ENCODE data around the gene C11orf24. TPM values are rescaled to one million over a fixed set of nuclear protein-coding genes. Genes with fewer than 3 reads are reported as not detected.
A peak's percentile ranks its signal among the peaks of the same experiment; 100 is the strongest.

Gene C11orf24
- total RNA-seq, 1 experiment from 2014 or later, result 37.8 TPM

GRCh38 chr11:68314203-68315170 is 42.7 kb upstream of the C11orf24 start:
- peak overlapping the region; percentile 69 to 95 for H3K4me3 ChIP-seq (replicated peaks in 1 of 2; ENCODE audit: low read depth in 1 of 2, low read length in 2 of 2)
- BruUV-seq (replicated peaks), result TSS peak; percentile 89
- H3K4me1 ChIP-seq (ENCODE audit: control insufficient read depth in 1 of 2, insufficient read depth in 2 of 2, low read length in 2 of 2), result peaks cover 39 to 62% of the 10 kb centered on the region in 2 experiments
- no peaks in the 10 kb centered on the region for H3K9me2 ChIP-seq (ENCODE audit: insufficient read depth)
- no peaks in the 10 kb centered on the region for H3K9me3 ChIP-seq (ENCODE audit: control insufficient read depth in 1 of 2, insufficient read depth in 1 of 2, low read depth in 1 of 2, low read length in 2 of 2)
- no peaks in the 10 kb centered on the region for H3K27me3 ChIP-seq (ENCODE audit: insufficient read depth, low read length)
- POLR2A ChIA-PET, result interaction anchor here (1.0 to 1.3 kb wide), 2 partner anchors 28 to 42 kb away, joined by 4 read pairs; partner anchors contain the start of gene C11orf24
- H3K9ac ChIP-seq (ENCODE audit: low read length), result peak overlapping the region; percentile 92
- intact Hi-C loops (cut with micrococcal nuclease), result loop anchor here (10.0 kb wide), 1 partner anchor 70 kb away; no protein-coding TSS in a partner anchor
- RAD21 ChIA-PET (ENCODE audit: low non-redundant PET in 1 of 2, low total read pairs in 2 of 2, uncharacterized antibody in 2 of 2, unreplicated experiment in 2 of 2), result no interaction called here
- ATAC-seq (peak; percentile 54), DNase-seq (ENCODE audit: low read depth, low spot score) (peak; percentile 26)
- peak overlapping the region; percentile 86 for H3K4me2 ChIP-seq (ENCODE audit: low read length)
- H4K20me1 ChIP-seq (ENCODE audit: insufficient read depth), result no peaks in the 10 kb centered on the region
- no peak overlapping the region for H2AFZ ChIP-seq (ENCODE audit: low read depth, low read length, poor library complexity, severe bottlenecking)
- H3K36me3 ChIP-seq (ENCODE audit: control insufficient read depth in 1 of 2, insufficient read depth in 2 of 2, low read length in 2 of 2), result no peaks in the 10 kb centered on the region
- peaks cover 65% of the 10 kb centered on the region for H3K79me2 ChIP-seq (ENCODE audit: insufficient read depth, low read length)
- CTCF ChIA-PET, result interaction anchor here (2.1 kb wide), 1 partner anchor 16 kb away, joined by 6 read pairs; no protein-coding TSS in a partner anchor
- peak overlapping the region; percentile 93 for H3K27ac ChIP-seq (ENCODE audit: low read depth, low read length)
- TF ChIP-seq SRF (IDR thresholded peaks at IDR 0.05; ENCODE audit: low read depth) (no peak), RAD21 (IDR thresholded peaks at IDR 0.05; ENCODE audit: low read depth) (no peak), EZH2phosphoT487 (IDR thresholded peaks at IDR 0.05; ENCODE audit: borderline replicate concordance) (no peak), ATF3 (IDR thresholded peaks at IDR 0.05) (no peak), EGR1 (IDR thresholded peaks at IDR 0.05; ENCODE audit: low read depth) (no peak), YY1 (IDR thresholded peaks at IDR 0.05; ENCODE audit: extremely low read depth, insufficient replicate concordance, low read depth, low read length) (no peak), ZBTB33 (IDR thresholded peaks at IDR 0.05; ENCODE audit: extremely low read depth, insufficient replicate concordance, low read length) (no peak), POLR2AphosphoS5 (IDR thresholded peaks at IDR 0.05; ENCODE audit: low read depth, low read length) (peak; percentile 41; the same call in 1 of the 2 replicates), TCF7L2 (IDR thresholded peaks at IDR 0.05; ENCODE audit: borderline replicate concordance, extremely low read depth, insufficient read depth, insufficient read length) (no peak), ZFX (IDR thresholded peaks at IDR 0.05) (0 out of 2 replicates have a peak, but pooled peaks have one; percentile 28), SP1 (IDR thresholded peaks at IDR 0.05; ENCODE audit: low read depth) (no peak), MAX (IDR thresholded peaks at IDR 0.05) (peak; percentile 42; the same call in 1 of the 2 replicates), CEBPB (IDR thresholded peaks at IDR 0.05; ENCODE audit: low read depth) (no peak), JUND (IDR thresholded peaks at IDR 0.05) (no peak), EZH2 (IDR thresholded peaks at IDR 0.05) (no peak)
- TF ChIP-seq, protein P1, sequence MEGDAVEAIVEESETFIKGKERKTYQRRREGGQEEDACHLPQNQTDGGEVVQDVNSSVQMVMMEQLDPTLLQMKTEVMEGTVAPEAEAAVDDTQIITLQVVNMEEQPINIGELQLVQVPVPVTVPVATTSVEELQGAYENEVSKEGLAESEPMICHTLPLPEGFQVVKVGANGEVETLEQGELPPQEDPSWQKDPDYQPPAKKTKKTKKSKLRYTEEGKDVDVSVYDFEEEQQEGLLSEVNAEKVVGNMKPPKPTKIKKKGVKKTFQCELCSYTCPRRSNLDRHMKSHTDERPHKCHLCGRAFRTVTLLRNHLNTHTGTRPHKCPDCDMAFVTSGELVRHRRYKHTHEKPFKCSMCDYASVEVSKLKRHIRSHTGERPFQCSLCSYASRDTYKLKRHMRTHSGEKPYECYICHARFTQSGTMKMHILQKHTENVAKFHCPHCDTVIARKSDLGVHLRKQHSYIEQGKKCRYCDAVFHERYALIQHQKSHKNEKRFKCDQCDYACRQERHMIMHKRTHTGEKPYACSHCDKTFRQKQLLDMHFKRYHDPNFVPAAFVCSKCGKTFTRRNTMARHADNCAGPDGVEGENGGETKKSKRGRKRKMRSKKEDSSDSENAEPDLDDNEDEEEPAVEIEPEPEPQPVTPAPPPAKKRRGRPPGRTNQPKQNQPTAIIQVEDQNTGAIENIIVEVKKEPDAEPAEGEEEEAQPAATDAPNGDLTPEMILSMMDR (IDR thresholded peaks at IDR 0.05 in 2 of 3, conservative IDR thresholded peaks at IDR 0.05 in 1 of 3; ENCODE audit: borderline replicate concordance in 1 of 3, insufficient read depth in 1 of 3, low read depth in 2 of 3, low read length in 2 of 3), result peak in 2 of 3 experiments; percentile 7 to 10; a peak in 1 of 6 replicates
- TF ChIP-seq, protein P2, sequence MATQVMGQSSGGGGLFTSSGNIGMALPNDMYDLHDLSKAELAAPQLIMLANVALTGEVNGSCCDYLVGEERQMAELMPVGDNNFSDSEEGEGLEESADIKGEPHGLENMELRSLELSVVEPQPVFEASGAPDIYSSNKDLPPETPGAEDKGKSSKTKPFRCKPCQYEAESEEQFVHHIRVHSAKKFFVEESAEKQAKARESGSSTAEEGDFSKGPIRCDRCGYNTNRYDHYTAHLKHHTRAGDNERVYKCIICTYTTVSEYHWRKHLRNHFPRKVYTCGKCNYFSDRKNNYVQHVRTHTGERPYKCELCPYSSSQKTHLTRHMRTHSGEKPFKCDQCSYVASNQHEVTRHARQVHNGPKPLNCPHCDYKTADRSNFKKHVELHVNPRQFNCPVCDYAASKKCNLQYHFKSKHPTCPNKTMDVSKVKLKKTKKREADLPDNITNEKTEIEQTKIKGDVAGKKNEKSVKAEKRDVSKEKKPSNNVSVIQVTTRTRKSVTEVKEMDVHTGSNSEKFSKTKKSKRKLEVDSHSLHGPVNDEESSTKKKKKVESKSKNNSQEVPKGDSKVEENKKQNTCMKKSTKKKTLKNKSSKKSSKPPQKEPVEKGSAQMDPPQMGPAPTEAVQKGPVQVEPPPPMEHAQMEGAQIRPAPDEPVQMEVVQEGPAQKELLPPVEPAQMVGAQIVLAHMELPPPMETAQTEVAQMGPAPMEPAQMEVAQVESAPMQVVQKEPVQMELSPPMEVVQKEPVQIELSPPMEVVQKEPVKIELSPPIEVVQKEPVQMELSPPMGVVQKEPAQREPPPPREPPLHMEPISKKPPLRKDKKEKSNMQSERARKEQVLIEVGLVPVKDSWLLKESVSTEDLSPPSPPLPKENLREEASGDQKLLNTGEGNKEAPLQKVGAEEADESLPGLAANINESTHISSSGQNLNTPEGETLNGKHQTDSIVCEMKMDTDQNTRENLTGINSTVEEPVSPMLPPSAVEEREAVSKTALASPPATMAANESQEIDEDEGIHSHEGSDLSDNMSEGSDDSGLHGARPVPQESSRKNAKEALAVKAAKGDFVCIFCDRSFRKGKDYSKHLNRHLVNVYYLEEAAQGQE (IDR thresholded peaks at IDR 0.05; ENCODE audit: low read depth), result no peak
